Measurements from ENCODE around the gene TMEM258.

The TMEM258 gene

DNA sequence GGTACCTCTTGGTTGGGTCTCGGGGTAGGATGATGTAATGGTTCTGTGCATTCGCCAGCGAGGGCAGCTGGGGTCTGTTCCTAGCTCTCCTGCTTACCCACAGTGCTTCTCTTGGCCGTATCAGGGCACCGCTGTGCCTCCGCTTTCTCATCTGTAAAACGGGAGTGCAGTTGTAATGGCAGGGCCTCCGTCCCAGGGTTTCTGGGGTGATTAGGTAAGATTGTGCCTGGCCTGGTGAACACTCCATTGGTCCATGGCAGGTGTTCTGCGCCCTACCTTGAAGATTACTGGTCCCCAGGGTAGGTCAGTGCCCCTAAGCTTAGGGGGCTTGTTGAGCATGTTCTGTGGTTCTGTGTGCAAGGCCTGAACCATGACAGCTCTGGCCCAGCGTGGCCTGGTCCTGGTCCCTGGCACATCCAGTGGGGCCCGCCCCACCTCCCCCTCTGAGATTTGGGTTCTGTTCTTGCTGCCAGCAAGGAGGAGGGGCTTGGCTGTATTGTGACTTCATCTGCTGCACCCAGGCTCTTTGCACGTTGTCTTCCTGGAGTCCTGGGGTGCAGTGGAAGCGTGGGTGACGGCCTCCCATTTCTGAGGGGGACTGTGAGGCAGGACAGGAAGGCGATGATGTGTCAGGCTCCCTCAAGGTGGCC, 35.1 kb downstream of the TMEM258 start:
- DNase-seq (ENCODE audit: low read depth), result no peak

DNA sequence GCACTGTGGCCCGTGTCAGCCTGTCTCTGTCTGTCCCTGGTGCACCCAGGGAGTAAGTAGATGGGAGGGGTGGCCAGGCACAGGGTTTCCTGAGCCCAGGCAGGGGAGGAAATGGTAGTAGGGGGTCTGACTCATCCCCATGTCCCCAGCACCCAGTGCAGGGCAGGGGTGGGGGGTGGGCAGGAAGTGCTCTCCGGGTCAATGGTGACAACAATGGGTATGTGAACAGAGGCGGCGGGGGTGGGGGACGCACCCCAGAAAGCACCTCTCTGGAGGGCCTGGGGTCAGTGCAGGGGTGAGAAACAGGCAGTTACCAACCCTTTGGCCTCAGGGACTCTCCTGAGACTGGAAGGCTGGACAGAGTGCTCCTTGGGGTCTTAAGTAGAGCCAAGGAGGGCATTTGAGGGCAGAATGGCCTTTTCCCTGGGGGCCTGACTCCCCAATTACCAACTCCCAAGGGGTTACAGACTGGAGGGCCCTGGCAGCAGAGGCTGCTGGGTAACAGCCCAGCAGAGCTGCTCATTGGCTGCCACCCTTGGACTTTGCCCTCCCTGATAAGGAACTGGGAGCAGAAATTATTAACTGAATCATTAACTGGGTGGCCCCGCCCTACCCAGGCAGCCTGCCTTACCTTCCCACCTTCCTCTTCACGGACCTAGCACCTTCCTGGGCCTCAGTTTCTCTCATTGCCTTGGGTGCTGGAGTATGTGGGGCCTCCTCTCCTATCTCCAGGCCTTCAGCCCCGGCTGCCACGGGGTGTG, 35.8 kb downstream of the TMEM258 start:
- DNase-seq (ENCODE audit: low read depth), result no peak

DNA sequence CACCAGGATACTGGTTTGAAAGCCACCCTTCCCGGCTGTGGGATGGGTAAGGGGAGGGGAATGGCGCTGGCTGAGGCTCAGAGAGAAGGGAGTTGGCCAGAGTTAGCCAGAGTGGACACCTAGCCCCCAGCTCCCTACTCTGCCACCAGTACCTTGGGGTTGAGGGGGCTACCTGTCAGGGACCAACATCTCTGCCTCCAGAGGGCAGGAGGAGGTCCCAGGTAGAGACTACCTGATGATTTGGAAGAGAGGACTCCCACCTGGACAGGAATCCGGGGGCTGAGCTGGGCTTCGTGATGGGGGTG, 36.3 kb downstream of the TMEM258 start:
- DNase-seq (ENCODE audit: low read depth), result no peak

DNA sequence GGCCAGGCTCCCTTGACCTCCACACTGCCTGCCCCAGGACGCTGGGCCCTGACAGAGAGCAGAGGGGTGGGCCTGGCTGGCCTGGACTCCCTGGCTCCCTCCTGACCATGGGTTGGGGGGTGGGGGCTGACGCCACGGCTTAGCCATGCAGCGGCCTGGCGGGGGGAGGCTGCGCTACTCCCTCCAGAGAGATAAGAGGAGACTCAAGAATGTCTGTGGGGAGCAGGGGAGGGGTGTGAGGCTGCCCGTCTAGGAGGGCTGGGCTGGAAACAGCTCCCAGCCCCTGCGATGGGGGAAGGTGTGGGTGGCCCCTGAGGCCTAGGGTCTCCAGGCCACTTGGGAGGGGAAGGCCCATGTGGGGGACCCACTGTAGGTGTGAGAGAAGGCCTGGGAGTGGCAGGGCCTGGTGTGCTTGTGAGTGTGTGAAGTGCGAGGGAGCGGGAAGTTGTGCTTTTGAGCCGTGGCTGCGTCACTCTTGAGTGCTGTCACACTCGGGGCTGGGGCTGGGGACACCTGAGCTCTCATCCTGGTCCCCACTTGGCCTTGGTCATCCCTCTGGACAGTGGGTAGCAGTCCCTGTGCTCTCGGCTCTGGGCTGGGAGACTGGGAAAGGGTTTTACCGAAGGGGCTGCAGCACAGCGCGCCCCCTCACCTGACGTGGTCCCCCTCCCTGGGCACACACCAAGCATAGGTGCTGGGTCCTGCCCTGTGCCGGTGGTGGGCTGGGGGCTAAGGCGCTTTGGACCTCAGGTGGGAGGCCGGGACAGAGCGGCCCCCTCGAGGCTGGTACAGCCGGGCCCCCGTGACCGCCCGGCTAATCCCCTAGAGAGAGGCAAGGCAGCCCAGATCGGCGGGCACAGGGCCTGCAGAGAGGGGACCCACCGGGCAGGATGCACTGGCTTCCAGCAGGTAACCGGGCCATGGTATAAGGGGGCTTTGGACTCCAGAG, 37.6 kb downstream of the TMEM258 start:
- no peak for DNase-seq (ENCODE audit: low read depth)

DNA sequence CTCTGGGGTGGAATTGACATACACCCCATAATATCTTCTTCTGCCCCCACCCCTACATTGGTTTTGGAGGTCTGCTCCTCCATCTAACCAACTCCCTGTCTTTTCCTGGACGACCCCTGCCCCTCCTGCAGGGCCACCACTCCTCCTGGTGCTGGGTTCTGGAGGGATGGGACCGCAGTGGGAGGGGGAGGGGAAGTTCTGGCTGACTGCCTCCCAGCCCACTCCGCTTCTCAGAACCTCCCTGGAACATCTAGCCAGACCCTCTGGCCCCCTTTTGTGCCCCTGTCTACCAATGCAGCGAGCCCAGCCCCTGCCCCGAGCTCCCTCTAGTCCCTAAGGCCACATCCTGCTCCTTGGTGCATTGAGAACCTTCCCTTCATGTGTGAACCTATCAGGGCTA, 38.7 kb downstream of the TMEM258 start:
- no peak for DNase-seq (ENCODE audit: low read depth)

DNA sequence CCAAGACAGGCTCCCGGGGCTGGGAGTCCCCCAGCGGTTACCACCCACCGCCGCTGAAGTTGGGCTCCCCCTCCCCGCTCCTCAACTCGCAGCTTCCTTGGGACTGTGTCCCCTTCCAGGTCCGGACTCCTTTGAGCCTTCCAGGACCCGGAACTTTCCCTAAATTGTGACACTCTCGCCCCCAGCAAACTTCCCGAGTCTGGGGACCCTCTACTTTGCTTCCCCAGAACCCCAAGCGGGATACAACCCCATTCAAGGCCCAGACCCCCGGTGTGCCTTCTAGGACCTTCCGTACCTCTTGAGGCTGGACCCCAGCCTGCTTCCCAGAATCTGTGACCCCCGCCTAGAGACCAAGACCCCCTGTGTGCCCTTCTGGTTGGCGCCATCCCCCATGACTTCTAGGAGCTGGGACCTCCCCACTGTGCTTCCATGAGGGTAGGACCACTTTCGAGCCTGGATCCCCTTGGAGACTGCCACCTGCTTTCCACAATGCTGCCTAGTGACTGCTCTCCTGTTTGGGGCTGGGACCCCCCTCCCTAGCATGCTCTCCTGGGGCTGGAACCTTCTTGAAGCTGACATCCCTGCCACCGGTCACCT, 39.4 kb downstream of the TMEM258 start:
- no peak for DNase-seq (ENCODE audit: low read depth)

DNA sequence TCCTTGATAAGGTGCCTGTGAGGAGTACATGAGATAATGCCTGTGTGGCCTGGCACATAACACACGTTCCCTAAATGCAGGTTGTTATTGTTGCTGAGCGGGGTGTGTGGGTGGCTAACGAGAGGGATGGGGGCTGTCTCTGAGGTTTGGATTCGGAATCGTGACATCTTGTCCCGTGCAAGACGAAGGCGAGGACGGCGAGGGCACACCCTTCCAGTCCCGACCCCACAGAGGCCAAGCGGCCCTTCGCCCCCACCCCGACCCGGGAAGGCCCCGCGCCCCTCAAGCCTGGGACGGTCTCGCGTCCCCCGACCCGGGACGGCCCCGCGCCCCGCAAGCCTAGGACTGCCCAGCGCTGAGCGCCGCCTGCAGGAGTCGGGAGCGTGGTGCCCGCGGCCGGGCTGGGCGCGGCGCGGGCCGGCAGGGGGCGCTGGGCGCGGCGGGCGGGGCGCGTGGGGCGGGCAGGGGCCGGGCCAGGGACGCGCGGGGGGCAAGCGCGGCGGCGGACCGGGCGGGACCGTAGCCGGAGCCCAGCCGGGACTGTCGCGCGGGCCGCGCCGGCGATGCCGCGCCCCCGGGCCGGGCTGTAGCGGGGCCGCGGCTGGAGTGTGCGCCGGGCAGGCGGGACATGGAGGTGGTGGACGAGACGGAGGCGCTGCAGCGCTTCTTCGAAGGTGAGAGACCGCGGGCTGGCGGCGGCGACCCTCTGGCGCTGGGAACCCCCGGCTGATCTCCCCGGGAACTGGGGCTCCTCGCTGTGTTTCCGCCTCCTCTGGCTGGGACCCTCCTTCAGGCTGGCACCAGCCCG, 40.1 kb downstream of the TMEM258 start, which contains the start of gene MYRF:
MYRF (plus strand) TSS at position 520 of the 808 bp plus-strand sequence; CDS start at position 629, 109 bp downstream.
- no peak for DNase-seq (ENCODE audit: low read depth)

DNA sequence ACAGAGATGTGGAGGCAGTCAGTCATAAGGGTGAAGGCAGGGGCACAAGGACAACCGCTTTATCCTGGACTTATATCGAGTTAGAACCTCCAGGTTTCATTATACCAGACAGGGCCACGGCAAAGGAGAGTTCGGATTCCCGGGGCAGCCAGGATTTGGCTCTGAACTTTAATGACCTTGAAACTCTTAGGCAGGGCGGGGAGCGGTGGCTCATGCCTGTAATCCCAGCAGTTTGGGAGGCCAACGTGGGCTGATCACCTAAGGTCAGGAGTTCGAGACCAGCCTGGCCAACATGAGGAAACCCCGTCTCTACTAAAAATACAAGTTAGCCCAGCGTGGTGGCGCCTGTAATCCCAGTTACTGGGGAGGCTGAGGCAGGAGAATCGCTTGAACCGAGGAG, 41.0 kb downstream of the TMEM258 start:
- no peak for DNase-seq (ENCODE audit: low read depth)

DNA sequence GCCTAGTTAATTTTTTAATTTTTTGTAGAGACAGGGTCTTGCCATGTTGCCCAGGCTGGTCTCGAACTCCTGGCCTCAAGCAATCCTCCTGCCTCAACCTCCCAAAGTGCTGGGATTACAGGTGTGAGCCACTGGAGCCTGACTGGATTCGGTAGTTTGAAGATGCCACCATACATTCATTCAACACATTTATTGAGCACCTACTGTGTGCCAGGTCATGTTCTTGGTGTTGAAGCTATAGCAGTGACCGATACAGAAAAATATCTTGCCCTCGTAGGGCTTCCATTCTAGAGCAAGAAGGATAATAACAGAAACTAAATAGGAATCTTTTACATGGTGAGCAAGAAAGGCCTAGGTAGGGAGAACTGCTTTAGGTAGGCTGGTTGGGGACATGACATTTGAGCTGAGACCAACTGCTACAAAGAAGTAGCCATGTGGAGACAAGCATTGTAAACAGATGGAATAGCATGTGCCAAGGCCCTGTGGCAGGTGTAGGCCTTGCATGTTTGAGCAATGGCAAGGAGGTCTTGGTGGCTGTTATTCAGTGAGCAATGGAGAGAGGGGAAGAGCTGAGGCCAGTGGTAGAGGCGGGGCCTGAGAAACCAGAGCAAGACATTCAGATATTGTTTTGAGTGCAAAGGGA, 41.6 kb downstream of the TMEM258 start:
- DNase-seq (ENCODE audit: low read depth), result no peak

DNA sequence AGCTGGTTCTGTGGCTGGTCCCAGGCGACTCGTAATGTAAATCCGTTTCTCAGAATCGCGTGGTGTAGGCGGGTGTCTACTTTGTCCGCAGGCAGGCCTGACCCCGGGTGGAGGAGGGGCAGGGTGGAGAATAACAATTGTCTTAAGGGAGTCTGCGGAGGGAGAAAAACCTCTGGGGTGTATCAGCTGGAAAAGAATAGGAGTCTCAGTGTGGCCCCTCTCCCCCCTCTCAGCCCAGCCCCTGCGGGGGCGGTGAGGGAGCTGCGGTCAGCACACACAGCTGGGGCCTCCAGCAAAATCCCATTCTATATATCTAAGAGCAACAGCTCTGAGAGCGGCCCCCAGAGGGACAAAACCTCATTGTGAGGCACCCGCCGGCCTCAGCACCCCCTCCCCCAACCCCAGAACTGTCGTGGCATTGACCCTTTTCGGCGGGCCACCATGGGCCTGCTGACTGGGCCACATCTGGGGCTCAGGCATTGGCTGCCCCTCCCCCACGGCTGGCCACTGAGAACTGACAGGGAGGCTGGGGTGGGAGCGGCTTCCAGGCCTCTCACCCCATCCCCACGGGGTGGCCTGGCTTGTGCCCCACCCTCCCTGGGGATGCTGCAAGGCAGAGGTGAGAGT, 42.7 kb downstream of the TMEM258 start:
- no peak for DNase-seq (ENCODE audit: low read depth)

DNA sequence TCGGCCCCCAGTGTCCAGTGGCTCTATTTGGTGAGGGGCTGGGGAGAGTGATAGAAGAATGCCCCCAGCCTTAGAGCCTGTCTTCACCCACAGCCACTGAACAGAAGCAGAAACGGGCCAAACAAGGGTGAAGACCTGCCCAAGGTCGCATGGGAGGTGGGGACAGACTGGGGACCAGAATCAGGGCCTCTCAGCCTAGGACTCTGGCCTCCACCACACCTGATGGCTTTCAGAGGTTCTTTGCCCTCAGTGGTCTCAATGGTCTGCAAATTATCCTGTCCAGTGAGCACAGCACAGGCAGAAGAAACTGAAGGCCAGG, 44.5 kb downstream of the TMEM258 start:
- no peak for DNase-seq (ENCODE audit: low read depth)

DNA sequence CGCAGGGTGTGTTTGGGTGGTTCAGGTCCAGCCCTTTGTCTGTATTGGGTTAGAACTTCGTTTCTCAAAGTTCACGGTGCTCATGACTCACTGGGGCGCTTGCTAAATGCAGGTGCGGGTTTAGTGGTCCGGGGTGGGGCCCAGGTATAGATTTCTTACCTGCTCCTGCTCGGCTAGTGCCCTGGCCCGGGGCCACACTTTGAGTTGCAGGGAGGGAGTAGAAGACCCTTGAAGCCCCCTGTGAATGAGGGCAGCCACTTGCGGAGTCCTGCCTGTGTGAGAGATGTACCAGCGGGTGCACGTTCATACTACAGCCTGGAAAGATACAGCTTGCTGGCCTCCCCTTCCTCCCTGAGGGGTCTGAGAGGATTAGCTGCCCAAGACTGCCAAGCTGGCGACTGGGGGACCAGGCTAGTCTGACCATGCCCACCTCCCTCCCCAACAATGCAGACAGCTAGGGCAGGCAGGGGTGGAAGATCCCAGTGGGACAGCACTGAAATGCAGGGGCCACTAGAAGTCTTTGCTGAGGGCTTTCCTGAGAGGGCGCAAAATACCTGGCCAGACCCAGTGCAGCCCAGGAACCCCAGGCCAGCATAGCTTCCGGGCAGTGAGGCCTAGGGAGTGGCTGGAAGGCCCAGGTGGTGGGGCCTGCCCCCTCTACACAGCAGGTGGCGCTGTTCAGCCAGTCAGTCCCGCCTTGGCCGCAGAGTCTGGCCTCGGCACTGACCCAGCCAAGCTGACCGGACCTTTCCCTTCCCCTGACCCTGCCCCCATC, 45.0 kb downstream of the TMEM258 start:
- no peak for DNase-seq (ENCODE audit: low read depth)

DNA sequence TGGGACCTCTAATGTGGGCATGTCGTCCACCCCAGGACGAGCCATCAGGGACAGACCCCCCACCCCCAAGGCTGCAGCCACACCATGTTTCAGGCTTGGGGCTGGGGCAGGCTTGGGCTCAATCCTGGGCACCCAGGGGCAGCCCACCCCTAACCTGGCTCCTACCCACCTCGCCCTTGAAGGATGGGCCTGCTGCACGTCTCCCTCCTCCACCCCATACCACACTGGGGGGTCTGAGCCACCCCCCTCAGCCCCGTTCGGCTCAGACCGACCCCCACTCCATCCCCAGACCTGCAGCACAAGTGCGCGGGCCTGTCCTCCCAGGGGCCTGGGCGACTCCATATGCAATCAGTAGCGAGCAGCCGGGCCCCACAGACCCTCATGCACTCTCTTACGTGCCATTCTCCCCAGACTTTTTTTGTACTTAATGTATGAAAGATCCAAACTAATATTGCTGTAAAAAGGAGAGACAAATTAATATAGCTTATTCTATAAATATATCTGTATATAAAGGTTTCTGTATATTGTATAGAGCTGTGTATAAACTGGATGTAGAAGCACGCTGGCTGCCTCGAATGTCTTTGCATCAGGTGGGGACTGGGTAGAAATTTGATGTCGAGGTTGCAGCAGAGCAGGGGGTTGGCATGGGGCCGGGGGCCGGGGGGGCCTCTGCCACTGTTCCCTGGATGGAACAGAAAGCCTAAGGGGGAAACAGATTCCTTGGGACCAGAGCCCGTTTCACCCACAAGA, 45.8 kb downstream of the TMEM258 start:
- DNase-seq (ENCODE audit: low read depth), result no peak

DNA sequence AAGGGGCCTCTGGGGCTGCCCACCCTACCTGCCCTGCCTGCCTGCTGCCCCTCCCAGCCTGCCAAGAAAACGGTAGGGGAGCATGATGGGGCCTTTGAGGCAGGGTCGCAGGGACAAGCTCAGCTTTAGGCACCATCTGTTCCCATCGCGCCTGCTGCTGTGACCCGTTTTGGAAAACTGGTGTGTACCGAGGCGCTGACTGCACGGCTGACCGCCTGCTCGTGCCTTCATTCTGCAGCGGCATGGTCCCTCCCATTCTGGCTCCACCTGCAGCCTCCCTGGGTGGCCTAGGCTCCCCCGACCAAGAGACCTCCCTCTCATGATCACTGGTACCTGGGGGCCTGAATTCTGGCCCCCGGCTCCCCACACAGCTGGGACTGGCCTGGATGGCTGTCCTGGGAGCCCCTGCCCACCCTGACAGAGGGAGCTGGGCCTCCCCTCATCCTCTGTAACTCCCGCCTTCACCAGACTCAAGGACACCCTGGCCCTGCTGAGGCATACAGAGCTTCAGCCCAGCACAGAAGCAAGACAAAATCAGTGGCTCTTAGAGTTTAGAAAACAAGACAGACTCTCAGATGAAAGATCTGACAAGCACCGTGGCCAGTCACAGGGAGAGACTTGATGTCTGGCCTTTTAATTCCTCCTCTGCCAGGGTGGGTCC, 46.5 kb downstream of the TMEM258 start:
- DNase-seq (ENCODE audit: low read depth), result no peak

DNA sequence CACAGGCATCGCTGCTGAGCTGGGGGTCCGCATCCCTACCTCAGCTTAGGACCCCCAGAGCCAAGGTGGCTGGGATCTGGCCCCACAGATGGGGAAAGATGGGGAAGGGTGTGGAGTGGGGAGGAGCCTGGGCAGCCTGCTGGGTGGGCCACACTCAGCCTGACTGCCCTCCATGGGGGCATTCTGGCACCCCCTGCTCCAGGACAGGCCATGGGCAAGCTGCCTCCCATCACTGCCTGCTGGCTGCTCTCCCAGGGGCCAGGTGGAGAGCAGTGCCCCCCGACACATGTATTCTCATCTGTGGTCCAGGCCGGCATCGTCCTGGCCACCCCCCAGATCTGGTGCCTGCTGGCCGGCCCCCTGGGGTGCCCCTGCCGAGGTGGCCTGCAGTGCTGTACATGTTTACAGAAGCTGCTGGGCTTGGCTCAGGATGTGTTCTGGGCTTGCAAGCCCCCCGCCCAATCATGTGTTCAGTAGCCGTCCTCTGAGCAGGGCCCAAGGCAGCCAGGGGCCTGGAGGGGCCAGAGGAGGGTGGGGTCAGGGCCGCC, 47.7 kb downstream of the TMEM258 start:
- DNase-seq (ENCODE audit: low read depth), result no peak

DNA sequence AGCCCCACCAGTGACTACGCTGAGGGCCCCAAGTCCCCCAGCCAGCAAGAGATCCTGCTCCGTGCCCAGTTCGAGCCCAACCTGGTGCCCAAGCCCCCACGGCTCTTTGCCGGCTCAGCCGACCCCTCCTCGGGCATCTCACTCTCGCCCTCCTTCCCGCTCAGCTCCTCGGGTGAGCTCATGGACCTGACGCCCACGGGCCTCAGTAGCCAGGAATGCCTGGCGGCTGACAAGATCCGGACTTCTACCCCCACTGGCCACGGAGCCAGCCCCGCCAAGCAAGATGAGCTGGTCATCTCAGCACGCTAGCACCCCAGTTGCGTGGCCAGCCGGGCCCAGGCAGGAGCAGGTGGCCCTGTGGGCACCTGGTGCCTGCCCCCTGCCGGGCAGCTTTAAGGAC, 48.2 kb downstream of the TMEM258 start:
- DNase-seq (ENCODE audit: low read depth), result no peak

DNA sequence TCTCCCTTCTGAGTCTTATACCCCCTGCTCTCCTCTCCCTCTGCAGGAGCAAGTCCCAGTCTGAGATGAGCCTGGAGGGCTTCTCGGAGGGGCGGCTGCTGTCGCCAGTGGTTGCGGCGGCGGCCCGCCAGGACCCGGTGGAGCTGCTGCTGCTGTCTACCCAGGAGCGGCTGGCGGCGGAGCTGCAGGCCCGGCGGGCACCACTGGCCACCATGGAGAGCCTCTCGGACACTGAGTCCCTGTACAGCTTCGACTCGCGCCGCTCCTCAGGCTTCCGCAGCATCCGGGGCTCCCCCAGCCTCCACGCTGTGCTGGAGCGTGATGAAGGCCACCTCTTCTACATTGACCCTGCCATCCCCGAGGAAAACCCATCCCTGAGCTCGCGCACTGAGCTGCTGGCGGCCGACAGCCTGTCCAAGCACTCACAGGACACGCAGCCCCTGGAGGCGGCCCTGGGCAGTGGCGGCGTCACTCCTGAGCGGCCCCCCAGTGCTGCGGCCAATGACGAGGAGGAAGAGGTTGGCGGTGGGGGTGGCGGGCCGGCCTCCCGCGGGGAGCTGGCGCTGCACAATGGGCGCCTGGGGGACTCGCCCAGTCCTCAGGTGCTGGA, 48.8 kb downstream of the TMEM258 start:
- DNase-seq (ENCODE audit: low read depth), result no peak

DNA sequence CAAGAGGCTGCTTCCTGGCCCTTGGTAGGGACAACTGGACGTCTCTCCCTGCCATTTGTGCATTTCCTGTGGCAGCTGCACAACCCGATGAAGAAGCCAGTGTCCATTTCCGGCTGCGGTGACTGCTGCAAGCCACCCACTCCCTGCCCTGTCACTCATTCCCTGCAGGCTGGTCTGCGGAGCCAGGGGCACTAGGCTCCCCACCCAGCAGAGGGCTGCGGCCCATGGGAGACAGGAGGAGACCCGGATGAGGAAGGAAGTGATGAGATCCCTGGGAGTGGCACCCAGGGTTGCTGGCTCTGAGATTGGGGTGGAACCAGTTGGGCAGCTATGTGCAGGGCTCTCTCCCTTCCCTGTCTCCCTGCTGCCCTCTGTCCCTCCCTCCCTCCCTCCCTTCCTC, 50.0 kb downstream of the TMEM258 start:
- no peak for DNase-seq (ENCODE audit: low read depth)
